Femur (tissue), 1 donor: Measurements from ENCODE around the gene ITPR1.
A peak's percentile ranks its signal among the peaks of the same experiment; 100 is the strongest.

Source experiments
- DNase-seq: peaks from one replicate; pipeline ENCODE4 v3.0.0-alpha.2; 2017

ITPR1 gene

DNA sequence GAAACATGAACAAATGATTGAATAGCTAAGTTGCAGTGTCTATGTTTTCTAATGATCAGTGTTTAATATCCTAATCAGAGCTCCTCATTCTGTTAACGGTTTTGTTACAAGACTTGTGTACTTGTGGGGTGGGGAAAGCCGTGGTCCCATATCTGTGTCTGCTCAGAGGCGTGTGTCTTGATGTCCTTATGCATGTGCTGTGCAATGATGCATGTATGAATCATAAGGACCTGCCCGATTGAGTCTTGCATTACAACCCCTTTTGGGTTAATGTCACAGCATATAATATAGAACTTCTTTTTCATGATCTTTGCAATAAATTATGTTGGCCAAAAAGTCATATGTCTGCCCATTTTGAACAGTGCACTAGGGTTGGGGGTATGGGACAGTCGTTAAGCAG, 233.4 kb downstream of the ITPR1 start:
- no peak for DNase-seq

DNA sequence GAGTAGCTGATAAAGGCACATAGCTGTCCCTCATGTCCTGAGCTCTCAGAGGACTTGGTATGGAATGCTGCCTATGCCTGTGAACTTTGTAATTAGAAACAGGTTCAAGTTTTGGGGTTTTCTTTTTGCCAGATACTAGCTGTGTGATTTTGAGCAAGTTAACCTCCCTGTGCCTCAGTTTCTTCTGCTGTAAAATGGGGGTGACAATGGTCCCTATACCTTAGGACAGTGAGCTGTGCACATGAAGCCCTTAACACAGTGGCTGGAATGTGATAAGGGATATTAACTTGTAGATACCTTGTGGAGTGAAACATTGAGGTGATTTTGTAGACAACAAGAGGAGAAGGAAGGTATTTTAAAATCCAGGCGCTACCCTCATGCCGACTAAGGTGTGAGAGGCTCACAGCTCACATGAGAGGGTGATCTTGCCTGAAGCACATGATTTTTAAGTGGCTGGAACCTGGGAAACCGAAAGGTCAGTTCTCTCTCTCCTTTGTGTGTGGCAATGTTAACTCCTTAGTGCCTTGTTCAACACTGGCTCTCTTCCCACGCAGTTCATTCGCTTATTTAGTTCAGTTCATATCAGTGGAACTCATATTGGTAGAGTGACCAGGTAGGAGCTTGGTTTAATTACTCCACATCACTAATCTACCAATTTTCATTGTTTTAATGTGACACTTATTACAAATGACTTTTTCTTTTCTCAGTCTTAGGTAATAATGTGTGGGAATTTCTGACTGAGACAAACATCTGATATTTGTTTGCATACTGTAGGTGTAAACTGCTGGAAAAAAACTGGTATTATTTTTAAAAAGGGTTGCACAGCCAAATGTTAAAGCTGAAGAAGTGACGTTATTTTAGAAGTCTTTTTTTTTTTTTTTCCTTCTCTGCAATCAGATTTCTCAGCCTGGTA, 236.2 kb downstream of the ITPR1 start:
- no peak for DNase-seq

DNA sequence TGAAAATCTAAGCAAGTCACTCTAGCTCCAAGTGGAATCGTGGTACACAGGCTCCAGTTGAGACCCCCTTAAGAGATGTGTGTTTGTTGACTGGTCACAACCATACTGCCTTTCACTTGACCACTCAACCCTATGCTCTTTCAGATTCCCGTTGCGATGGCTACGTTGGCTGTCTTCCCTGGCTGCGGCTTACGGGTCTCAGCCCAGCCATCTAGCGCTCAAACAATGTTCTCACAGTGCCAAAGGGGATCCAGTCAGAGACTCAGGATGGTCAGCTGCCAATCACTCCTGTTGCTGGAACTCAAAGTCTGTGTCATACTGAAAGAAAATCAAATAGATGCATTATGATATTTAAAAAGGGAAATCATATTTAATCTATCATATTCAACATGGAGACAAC, 237.6 kb downstream of the ITPR1 start:
- peak; percentile 51 for DNase-seq

DNA sequence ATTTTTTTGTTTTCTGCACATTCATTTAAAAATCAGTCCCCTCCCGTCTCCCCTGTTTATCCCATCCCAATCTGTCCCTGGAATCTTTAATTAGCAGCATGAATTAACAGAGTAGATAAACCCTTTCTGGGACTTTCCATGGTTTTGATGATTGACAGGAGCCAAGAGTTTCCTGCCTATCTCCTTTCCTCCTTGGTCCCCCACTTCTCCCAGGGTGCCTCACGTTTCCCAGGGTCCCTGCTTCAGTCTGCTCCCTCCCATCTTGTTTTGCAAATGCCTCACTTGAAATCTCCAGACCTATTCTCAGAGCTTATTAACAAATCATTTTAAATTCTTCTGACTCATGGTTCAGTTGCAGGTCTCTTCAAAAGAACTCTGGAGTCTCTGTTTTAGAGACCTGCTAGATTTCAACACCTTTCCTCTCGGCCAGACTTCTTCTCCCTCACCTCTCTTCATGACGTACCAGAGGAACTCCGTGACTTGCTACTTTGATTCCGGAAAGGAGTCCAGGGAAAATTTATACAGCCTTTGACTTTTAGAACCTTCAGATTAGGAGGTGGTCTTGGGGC, 238.5 kb downstream of the ITPR1 start:
- DNase-seq: no peak

DNA sequence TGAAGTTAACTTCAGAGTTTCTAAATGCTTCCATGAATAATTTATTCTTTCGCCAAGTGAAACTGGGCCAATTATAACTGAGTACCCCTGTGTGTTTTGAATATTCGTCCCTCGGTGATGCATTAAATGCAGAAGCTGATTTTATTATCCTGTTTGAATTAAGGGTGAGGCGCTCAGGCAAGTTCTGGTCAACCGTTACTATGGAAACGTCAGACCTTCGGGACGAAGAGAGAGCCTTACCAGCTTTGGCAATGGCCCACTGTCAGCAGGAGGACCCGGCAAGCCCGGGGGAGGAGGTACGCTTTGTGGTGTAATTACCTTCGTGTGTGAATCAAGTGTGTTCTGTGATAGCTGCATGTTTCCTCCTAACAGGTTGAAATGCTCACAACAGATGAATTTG, 239.8 kb downstream of the ITPR1 start:
- DNase-seq: no peak

DNA sequence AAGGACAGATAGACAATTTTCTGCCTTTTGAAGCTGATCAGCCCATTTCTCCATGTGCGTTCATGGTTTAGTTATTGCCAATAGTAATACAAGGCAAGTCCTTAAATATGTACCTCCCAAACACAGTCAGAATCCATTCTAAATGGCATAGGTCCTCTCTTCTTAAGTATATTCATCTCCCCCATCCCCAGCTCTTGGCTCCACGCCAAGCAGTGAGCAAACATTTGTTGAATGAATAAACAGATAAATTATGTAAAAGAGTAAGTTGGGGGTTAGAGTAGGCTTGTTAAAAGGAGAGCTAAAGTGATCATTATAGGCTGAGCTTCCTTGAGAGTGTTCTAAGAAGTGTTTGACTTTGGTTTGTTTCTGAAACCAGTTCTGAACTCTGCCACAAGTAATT, 241.3 kb downstream of the ITPR1 start:
- no peak for DNase-seq

DNA sequence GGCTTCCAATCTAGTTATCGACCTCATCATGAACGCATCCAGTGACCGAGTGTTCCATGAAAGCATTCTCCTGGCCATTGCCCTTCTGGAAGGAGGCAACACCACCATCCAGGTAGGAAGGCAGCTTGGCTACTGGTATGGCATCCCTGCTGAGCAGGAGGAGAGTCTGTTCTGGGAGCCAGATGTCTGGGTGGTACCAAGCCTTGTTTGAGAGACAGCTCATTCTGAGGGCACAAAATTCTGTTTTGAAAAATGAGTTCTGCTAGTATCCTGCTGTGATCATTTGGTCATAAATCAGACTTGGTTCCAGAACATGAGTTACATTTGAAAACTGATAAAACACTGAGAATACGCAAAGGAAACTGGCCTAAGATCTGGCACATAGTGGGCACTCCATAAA, 242.1 kb downstream of the ITPR1 start:
- DNase-seq: no peak

DNA sequence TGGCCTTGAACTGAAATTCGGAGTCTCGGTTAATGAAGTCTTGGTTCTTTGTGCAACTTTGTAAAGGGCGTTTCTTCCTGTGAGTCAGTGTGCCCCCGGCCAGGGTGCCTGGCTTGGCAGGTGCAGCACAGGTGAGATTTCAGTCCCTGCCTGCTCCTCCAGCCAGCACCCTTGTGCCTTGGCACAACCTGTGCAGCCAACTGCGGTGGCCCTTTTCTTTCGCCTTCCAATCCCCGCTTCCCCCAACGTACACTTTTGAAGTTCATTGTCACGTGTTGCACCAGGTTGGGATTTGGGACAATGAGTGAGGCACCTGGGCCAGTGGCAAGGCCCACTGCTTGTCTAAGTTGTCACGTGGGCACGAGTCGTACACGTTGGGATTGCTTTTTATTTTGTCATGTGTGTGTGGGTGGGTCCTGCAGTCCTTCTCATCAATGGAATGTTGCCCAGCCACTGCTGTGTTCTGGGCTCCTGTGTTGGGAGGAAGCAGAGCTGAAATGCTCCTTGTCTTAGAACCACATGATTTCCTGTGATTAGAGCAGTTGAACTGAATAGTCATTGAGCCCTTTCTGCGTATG, 243.2 kb downstream of the ITPR1 start:
- DNase-seq: no peak

DNA sequence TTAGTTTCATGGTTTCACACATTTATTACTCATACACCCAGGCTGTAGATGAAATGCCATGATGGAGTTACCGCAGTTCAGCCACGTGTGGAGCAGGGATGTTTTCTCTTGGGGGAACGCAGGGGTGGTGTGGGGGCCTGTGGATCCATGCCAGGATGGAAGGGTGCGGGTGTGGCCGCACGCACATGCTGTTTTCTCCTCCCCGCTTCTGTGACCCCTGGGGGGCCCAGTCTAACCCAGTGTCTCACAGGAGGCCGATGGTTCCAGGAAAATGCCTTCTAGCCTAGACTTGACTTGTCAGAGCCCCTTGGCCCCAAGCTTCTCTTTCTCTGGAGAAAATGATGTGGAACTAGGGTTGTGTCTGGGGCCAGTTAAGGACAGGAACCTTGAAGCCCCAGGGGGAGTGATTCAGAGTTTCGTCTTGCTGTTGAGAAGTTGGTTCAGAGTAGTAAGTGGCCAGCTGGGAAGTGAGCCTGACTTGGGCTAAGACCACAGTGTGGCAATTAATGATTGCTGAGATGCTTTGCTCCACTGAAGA, 245.7 kb downstream of the ITPR1 start:
- no peak for DNase-seq

DNA sequence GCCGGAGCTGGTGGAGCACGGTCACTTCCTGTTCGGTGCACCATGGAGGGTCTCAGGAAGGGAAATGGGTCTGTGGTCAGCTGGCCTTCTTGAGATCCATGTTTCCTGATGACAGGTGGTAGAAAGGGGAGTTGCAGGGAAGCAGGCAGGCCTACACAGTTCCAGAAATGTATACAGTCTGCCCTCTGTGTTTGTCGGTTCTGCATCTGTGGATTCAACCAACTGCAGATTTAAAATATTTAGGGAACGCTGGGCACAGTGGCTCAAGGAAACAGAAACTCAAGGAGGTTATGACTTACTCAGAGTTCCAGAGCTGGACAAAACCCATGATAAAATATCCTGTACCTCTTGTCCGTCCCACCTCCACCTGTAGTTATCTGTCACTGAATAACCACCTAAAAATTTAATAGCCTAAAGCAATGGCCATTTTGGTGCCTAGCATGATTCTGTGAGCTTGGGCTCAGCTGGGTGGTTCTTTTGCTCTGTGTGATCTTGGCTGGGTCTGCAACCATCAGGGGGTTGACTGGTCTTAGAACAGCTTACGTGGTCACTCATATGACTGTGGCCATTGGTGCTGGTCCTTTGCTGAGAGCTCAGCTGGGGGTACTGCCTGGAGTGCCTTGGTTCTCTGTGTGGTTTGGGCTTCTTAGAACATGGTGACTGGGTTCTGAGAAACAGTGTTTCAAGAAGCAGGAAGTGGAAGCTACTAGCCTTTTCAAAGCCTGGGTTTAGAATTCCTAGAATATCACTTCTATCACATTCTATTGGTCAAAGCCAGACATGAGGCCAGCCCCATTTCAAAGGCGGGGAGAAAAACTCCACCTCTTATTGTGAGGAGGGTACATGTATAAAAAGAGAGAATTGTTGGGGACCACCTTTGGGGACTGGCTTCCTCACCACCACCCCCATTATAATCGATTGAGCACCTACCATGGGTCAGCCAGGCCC, 246.4 kb downstream of the ITPR1 start:
- DNase-seq: no peak

DNA sequence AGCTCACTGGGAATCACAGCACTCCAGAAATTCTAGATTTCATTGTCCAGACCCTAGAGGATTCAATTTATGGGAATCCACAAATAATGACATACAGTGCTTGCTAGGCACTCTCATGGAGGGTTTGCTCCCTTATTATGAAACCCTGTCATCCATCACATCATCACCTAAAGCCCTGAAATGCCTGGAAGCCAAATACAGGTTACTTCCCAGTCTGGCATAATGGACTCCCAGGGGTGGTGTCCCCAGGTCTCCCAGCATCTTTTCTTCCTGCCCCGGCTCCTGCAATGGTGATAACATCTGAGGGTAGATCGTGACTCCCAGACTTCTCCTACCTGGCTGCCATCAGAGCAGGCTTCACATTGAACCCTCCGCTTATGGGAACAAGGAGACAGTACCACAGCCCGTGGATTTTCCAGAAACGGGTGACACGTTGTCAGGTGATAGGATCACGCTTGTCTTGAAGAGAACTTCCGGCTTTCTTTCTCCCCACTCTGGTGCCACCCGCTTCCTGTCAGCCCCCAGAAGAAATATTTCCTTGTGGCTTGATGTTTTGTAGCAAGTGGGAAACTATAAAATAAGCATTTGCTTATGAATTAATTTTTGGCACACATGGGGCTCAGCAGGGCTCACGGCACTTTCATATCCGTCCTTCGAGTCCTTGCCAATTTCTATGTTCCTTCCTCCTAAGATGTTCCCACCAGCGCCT, 247.4 kb downstream of the ITPR1 start:
- DNase-seq: no peak

DNA sequence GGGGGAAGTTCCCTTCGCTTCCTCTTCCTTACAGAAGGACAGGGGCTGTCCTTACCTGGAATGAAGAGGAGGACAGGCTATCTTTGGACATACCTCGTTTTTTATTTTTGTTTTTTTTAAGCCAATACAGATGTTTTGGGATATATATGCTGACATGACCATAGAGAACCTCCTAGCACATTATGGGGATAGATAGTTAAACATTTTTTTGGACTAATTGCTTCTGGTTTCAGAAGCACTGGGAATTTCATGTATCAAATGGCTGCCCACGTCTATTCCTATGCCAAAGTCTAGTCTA, 247.9 kb downstream of the ITPR1 start:
- DNase-seq: no peak

DNA sequence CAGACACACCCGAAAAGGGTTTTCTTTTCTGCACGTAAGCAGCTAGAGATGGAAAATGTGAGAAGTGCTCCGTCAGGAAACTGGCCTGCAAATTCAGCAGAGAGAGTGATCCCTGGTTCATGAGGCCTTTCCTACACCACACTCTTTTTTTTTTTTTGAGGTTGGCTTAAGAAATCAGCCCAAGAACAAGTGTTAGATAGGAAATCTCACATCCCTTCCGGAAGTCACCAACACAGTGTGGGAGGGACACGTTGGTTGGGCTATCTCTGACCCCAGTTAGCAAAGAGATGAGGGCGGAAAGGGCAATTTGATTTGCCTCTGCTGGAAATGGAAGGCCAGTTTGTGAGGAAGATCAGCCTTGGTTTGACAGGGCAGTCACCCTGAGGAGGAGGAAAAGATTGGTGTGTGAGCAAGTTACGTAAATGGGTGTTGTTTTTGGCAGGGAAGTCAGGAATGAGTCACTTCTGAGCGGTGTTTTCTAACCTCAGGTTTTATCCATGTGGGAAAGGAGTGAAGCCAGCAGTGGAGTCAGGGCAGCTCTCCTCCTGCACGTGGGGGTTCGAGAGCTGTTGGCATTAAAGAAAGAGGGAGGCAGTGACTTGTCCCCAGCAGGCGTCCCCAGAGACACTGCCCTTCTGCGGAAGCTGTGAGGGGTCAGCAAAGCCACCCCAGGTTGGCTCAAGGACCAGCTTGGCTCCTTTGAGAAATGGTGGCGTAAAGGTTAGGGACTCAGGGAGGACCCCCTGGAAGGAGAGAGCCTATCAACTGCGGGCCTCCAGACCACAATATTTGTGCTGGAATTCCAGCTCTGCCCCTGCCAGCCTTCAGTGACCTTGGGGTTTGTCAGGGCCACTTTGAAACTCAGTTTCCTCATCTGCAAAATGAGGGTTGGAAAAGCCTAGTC, 248.5 kb downstream of the ITPR1 start:
- peak; percentile 79 for DNase-seq

DNA sequence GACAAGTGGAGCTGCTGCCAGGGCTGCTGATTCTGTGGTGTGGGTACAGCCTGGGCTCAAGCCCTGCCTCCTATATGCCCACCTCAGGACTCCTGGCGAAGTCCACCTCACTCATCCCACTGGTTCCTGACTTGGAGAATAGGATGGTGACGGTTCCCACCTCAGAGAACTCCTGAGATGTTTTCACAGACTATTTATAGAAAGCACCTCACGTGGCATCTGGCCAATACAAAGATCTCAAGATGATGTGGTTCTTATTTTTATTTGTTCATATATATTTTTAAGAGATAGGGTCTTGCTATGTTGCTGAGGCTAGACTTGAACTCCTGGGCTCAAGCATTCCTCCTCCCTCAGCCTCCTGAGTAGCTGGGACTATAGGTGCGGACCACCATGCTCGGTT, 249.2 kb downstream of the ITPR1 start:
- DNase-seq: no peak

DNA sequence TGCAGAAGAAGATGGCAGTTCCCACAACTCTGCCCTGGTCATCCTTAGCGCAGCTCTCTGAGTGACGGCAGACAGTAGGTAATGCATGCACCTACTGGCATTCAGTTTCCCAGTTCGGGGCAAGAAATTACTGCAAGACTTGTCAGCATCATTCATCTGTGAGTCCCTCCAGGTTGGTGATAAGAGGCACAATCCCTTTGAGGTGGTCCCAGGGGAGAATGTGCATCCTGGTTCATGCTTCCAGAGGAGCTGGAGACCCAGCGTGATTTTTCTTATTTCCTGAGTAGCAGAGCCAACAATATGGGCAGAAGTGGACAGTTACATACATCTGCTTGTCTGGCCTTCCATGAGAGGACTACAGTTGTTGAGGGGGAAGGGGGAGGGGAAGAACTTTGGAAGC, 250.2 kb downstream of the ITPR1 start:
- DNase-seq: no peak

DNA sequence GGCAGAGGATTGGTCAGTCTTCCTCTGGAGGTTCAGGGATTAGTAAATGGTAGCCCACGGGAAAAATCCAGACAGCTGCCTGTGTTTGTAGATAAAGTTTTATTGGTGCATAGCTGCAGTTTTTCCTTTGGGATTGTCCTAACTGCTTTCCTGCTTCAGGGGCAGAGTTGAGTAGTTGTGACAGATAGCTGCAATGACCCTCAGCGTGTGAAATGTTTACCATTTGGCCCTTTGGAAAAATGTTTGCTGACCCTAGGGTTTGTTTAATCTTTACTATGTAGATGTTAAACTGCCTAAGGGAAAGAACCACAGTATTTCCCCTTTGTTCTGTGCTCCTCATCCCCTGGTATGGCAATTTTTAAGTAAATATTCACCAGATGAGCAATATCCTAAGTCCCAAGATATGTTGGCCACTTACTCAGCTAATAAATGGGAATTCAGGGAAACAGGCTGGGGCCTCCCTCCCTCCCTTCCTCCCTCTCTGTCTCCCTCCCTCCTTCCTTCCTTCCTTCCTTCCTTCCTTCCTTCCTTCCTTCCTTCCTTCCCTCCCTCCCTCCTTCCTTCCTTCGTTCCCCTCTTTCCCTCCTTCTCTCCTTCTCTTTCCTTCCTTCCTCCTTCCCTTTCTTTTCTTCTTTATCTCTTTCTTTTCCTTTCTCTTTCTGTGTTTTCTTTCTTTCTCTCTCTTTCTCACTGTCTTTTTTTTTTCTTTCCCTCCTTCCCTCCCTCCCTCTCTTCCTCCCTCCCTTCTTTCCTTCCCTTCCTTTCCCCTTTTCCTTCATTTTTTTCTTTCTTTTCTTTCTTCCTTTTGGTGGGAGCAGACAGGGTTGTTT, 251.5 kb downstream of the ITPR1 start:
- DNase-seq: no peak

DNA sequence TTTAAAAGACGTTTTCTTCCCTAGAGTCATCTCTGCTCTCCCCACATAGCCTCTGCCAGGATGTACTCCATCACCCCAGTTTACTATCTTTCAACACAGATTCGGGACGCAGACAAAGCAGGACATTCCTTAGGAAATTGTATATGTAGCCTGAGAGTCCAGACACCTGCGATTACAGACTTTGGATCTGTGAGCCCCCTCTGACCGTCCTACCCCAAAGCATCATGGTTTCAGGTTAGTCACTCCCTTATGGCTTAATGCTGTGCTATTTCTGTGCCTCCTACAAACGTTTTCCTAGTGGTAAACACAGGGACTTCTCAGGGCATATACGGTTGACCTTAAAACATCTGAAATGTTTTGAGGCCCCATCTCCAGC, 252.1 kb downstream of the ITPR1 start:
- DNase-seq: no peak

DNA sequence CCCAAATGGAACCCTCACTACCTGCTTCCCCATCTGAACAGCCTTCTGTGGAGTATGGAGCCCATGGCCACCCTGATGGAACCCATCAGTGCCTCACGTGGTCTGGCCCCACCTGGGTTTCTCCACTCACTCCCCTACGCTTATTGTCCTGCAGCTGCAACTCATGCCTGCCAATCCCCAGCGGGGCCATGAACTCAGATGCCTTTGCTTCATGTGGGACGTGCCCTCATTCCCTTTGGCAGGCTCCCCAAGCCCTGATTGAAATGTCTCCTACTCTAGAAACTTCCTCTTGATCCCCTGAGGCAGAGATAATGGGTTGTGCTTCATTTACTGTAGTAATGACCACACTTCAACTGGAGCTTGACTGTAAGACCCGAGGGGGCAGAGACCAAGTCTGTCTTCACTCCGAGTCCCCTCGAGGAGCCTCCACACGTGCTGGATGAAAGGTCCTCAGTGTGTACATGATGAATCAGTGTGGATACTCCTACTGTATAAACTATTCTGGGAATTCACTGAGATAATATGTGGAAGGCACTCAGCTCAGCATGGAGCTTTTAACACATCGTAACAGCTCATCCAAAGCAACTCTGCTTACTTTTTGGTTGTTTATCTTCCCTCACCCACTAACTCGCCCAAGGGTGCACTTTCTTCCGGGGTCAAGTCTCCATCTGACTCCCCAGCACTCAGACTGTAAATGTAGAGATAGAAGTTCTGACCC, 253.3 kb downstream of the ITPR1 start:
- DNase-seq: no peak

DNA sequence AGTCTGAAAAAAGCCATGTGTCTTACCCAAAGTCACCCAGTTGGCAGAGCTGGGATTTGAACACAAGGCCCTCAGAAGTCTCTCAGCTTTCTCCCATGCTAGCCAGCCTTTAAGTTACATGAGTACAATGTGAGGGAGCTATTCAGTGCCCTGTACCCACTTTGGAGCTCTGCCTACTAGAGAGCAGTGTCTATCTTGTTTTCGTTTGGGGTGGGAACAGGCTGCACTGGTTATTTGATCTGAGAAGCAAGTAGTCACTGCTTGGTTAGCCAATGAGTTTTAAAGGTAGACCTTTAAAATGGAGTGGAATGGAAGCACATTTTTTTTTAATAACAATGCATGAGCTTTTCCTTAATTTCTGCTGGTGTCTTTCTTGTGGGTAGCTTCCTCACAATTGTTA, 255.0 kb downstream of the ITPR1 start:
- no peak for DNase-seq
